CD4-positive, alpha-beta T cell treated with Interleukin-10 for 1 hour (primary cell): ENCODE data around the gene EBF3.

ENCODE experiments used
- DNase-seq: peaks from one replicate; pipeline ENCODE4 v3.0.0-alpha.2; 2020

EBF3 gene

DNA sequence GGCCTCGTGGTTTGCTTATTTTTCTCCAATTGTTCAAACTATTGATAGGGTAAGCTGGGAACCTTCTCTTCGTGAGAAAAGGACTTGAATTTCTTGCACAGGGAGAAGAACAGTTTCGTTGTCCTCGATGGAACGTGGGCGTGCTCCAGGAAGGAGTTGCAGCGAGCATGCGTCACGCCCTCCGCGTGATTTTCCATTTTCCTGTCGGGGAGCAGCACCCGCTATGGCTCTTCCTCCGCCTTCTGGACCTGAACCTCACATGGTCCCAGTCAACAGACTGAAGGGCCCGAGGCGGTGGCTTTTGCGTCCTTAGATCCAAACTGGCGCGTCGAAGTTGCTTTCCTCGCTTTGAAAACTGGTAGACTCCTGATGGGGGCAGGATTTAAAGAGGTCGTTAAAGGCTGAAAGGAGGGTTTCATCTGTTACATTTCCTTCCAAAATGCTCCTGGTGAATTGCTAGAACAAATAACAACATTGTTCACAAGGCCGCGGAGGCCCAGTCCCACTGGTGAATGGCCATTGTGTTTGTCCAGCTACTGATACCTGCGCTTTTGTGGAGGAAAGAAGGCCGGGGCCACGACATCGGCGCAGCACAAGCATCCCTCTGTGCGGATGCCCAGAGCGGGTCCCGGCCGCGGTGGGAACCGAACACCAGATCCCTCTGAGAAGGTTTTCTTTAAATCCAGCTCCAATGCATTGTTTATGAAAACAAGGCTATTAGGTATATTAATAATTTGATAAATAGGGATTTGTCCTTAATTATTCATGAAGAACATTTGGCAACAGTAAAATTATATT lies 75.9 kb downstream of the EBF3 start:
- no peak for DNase-seq

GRCh38 chr10:129887381-129887905 lies 76.6 kb downstream of the EBF3 start:
- no peak for DNase-seq

GRCh38 chr10:129886263-129886662 lies 77.8 kb downstream of the EBF3 start:
- DNase-seq, result no peak

DNA sequence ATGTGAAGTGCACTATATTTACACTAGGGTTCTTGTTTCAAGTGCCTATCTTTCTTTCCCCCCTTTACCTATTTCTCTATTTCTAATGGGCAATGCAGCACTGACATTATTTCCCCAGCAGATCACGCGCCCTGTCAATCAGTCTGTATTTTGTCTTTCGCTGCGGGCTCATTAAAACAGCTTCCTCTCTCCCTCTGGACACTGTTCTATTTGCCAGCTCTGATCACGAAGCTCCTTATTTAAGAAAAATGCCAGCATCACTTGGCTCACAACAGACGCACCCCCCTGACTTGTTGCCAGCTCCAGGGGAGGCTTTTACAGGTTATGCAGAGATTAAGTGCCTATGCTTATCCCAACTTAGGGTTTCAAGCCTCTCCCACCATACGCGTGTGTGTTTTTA lies 78.5 kb downstream of the EBF3 start:
- no peak for DNase-seq

- DNase-seq, result no peak
Observed at GRCh38 chr10:129884398-129885078, 79.5 kb downstream of the EBF3 start.

DNA sequence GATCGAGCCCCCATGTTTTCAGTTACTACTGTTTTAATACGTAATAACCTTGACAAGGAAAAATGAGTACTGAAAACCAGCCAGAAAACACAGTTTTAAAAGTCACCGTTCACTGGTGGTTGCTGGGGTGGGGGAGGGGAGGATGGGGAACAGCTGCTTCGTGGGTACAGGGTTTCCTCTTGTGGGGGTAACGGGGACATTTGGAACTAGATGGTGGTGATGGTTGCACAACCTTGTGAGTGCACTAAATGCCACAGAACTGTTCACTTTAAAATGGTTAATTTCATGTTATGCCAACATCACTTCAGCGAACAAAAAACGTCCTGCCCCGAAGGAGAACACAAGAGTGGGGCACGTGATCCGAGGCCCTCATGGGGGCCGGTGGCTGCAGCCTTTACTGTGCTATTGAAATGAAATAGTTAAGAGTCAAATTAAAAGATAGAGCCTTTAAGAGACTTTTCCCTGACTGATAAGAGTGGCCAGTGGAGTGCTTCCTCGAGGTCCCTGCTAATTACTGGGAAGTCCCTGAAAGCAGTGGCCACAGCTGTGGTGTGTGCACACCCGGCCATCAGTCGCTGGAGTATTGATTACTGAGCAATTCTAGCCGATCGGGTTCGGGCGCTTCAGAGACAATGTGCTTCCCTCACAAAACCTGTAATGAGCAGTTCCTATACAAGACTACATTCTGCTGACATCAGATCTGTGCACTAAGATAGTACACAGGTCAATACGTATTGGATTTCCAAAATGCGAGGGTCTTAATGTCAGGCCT lies 80.3 kb downstream of the EBF3 start:
- no peak for DNase-seq

DNA sequence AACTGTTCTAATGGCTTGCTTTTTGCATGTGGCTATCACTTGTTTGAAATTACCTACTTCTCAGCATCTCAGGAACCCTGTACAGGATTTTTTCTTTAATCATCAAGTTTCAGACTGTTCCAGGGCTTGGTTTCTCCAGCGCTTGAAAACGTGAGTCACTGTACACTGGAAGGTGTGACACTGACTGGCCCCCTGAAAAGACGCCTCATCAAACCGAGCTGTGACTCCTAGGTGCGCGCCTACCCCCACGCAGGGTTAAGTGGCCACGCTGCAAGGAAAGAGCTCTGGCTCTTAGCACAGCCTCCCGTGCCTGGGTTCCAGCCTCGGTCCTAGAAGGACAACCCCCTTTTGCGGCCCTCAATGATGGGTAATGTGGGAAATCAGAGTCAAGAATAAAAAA lies 81.0 kb downstream of the EBF3 start:
- DNase-seq, result no peak

- DNase-seq, result no peak
Observed at GRCh38 chr10:129882291-129883010, 81.6 kb downstream of the EBF3 start.

DNA sequence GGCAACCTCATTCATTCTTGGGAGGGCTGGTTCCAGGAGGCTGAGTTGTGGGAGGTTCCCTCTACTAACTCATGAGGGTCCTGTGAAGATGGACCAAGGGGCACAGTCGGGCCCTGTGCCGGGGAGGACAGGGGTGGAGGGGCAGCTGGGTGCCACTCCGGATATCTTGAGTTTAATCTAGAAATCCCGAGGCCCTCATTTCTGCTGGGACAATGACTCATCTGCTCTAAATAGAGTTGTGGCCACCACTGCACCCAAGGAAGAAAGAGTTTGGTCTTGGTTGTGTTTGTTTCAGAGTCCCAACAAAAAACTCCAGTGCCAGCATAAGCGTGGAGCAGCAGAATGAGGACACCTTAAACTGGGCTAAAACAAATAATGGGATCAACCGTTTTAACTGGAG lies 82.4 kb downstream of the EBF3 start:
- DNase-seq, result no peak

GRCh38 chr10:129880191-129880870 lies 83.7 kb downstream of the EBF3 start:
- no peak for DNase-seq

GRCh38 chr10:129879655-129880054 lies 84.4 kb downstream of the EBF3 start:
- no peak for DNase-seq

- no peak for DNase-seq
Observed at GRCh38 chr10:129878835-129879234, 85.2 kb downstream of the EBF3 start.

DNA sequence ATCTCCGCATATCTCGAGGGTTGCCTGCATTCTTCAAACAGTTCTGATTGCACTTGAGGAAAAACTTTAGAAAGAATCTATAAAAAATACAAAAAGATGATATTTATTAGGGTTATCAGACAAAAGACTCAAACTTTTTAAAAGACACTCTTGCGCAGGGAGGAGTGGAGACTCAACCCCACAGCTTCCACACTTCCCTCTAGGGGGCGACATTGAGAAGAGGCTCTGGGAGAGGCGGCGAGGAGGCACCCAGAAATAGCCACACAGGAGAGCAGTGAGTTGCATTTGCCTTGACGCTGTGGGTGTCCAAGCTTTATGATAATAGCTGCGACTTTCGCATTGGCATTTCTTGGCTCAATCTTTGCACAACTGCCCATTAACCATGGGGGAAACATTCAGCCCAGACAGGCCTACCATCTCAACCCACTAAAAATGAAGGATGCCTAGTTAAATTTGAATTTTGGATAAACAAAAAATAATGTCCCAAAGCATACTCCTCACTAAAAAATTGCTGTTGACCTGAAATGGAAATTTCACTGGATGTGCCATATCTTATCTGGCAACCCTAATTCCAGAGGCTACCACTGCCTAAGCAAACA lies 86.2 kb downstream of the EBF3 start:
- peak; percentile 47 for DNase-seq

- no peak for DNase-seq
Observed at GRCh38 chr10:129876838-129877237, 87.2 kb downstream of the EBF3 start.

GRCh38 chr10:129875993-129876726 lies 87.9 kb downstream of the EBF3 start:
- no peak for DNase-seq

- no peak for DNase-seq
Observed at GRCh38 chr10:129873351-129873750, 90.7 kb downstream of the EBF3 start.

GRCh38 chr10:129871966-129872365 lies 92.1 kb downstream of the EBF3 start:
- no peak for DNase-seq

- DNase-seq, result no peak
Observed at GRCh38 chr10:129870961-129871621, 93.0 kb downstream of the EBF3 start.

- DNase-seq, result no peak
Observed at GRCh38 chr10:129870474-129870757, 93.7 kb downstream of the EBF3 start.

GRCh38 chr10:129869596-129870473 lies 94.2 kb downstream of the EBF3 start:
- DNase-seq, result no peak
